A549 (cell line): Measurements from ENCODE around the gene PNKP. TPM values are rescaled to one million over a fixed set of nuclear protein-coding genes. Genes with fewer than 3 reads are reported as not detected.

Experiments
- ATAC-seq, 2 experiments: fragments of 200-7000 bp in 1 of 2; fragments of >200 bp in 1 of 2; cut with Nextera tagmentation in 1 of 2; cut with Tn5 transposase in 1 of 2; 3 replicates each; pipeline versions ENCODE4 v1.8.0 to v1.9.1; 2018 to 2020; ENCODE audit warnings: mild to moderate bottlenecking in 1 of 2, moderate library complexity in 1 of 2
- CTCF ChIA-PET: fragments of 300-600 bp; sonication (Branson Sonifier 250); formaldehyde crosslinking; extraction: SDS; loops from one replicate; lab custom pipeline; 2021; ENCODE audit warnings: antibody characterized with exemption, inconsistent platforms; lab: Yijun Ruan, JAX
- POLR2A ChIA-PET: fragments of 350-600 bp; formaldehyde crosslinking; extraction: SDS; loops from one replicate; lab custom pipeline; 2021; ENCODE audit warnings: antibody characterized with exemption, inconsistent platforms; lab: Yijun Ruan, JAX
- DNase-seq, 2 experiments: peaks; one replicate each; pipeline versions ENCODE4 v3.0.0 to v3.0.0-alpha.2; 2011 to 2016; ENCODE audit warnings: low read depth in 1 of 2, low spot score in 1 of 2
- FAIRE-seq: peaks from 2 replicates; lab custom pipeline; 2011; peaks lifted over from hg19 to GRCh38; lab: Jason Lieb, UNC
- H3K27ac ChIP-seq, 2 experiments: fragments of >200 bp; sonication (Bioruptor Twin); formaldehyde crosslinking; 3 replicates each; pipeline ENCODE4 v1.5.1; 2016 to 2017
- H3K4me1 ChIP-seq: fragments of >200 bp; sonication (Bioruptor Twin); formaldehyde crosslinking; 3 replicates; pipeline ENCODE4 v1.6.1; 2016
- H3K4me2 ChIP-seq: fragments of >200 bp; sonication (Bioruptor Twin); formaldehyde crosslinking; 3 replicates; pipeline ENCODE4 v1.6.1; 2016
- H3K4me3 ChIP-seq: fragments of >200 bp; sonication (Bioruptor Twin); formaldehyde crosslinking; 3 replicates; pipeline ENCODE4 v1.5.1; 2016
- H3K9me3 ChIP-seq: fragments of >200 bp; sonication (Bioruptor Twin); formaldehyde crosslinking; 3 replicates; pipeline ENCODE4 v1.6.1; 2016
- CBX8 ChIP-seq: fragments of 200-600 bp; sonication (generic); IDR thresholded peaks from 2 replicates; pipeline ENCODE4 v1.6.1; 2016
- CEBPB ChIP-seq, 2 experiments: fragments of >200 bp in 1 of 2; sonication (Bioruptor Twin) in 1 of 2; formaldehyde crosslinking in 1 of 2; IDR thresholded peaks; 2 replicates each; pipeline ENCODE4 v1.6.1; 2012 to 2016
- CTCF ChIP-seq: fragments of >200 bp; sonication (Bioruptor Twin); formaldehyde crosslinking; IDR thresholded peaks from 3 replicates; pipeline ENCODE4 v1.5.1; 2016
- EP300 ChIP-seq, 2 experiments: fragments of >200 bp; sonication (Bioruptor Twin); formaldehyde crosslinking; IDR thresholded peaks; 2 replicates in 1 of 2; 3 replicates in 1 of 2; pipeline ENCODE4 v1.6.1; 2016 to 2017
- ESRRA ChIP-seq: fragments of 150-350 bp; IDR thresholded peaks from 2 replicates; pipeline ENCODE4 v1.6.1; 2014; ENCODE audit warnings: mild to moderate bottlenecking, low read length, borderline replicate concordance
- FOSL2 ChIP-seq, 2 experiments: fragments of 450-650 bp in 1 of 2; fragments of >200 bp in 1 of 2; sonication (Bioruptor Twin) in 1 of 2; formaldehyde crosslinking; IDR thresholded peaks; 2 replicates each; pipeline versions ENCODE4 v1.5.0 to v1.6.1; 2016 to 2020; ENCODE audit warnings: mild to moderate bottlenecking in 1 of 2, moderate library complexity in 1 of 2
- HEYL ChIP-seq: fragments of 250-450 bp; sonication (Bioruptor Pico); IDR thresholded peaks from 2 replicates; pipeline ENCODE4 v1.8.0; 2021; ENCODE audit warnings: mild to moderate bottlenecking, moderate library complexity
- HOXA7 ChIP-seq: fragments of 250-450 bp; sonication (Bioruptor Pico); IDR thresholded peaks from 2 replicates; pipeline ENCODE4 v1.5.0; 2020; ENCODE audit warnings: mild to moderate bottlenecking, moderate library complexity
- HOXB13 ChIP-seq: fragments of 250-450 bp; sonication (Bioruptor Pico); IDR thresholded peaks from 2 replicates; pipeline ENCODE4 v1.5.0; 2020; ENCODE audit warnings: low read depth, mild to moderate bottlenecking, moderate library complexity
- HOXB5 ChIP-seq: fragments of 250-450 bp; sonication (Bioruptor Pico); IDR thresholded peaks from 2 replicates; pipeline ENCODE4 v1.5.0; 2020; ENCODE audit warnings: mild to moderate bottlenecking, moderate library complexity
- KDM1A ChIP-seq: fragments of 200-600 bp; sonication (generic); IDR thresholded peaks from 2 replicates; pipeline ENCODE4 v1.6.1; 2016; ENCODE audit warnings: low read depth, mild to moderate bottlenecking
- KDM5A ChIP-seq: fragments of 200-600 bp; sonication (generic); IDR thresholded peaks from 2 replicates; pipeline ENCODE4 v1.6.1; 2016; ENCODE audit warnings: antibody characterized with exemption, mild to moderate bottlenecking
- MAFK ChIP-seq: fragments of 450-650 bp; IDR thresholded peaks from 2 replicates; pipeline ENCODE4 v1.6.1; 2014; ENCODE audit not compliant: partially characterized antibody
- MYC ChIP-seq: IDR thresholded peaks from 2 replicates; pipeline ENCODE4 v1.6.1; 2012; ENCODE audit warnings: mild to moderate bottlenecking, inconsistent platforms, low read length, improper control_type of control experiment, borderline replicate concordance
- NPAS2 ChIP-seq: fragments of 250-450 bp; sonication (Bioruptor Pico); IDR thresholded peaks from 2 replicates; pipeline ENCODE4 v1.8.0; 2022; ENCODE audit warnings: mild to moderate bottlenecking, moderate library complexity, borderline replicate concordance
- RARB ChIP-seq: fragments of 250-450 bp; sonication (Bioruptor Pico); IDR thresholded peaks from 2 replicates; pipeline ENCODE4 v1.8.0; 2021; ENCODE audit warnings: mild to moderate bottlenecking, moderate library complexity
- RNF2 ChIP-seq: fragments of 200-600 bp; sonication (generic); IDR thresholded peaks from 2 replicates; pipeline ENCODE4 v1.6.1; 2016; ENCODE audit warnings: low read depth, mild to moderate bottlenecking, antibody characterized with exemption, moderate library complexity, borderline replicate concordance
- SREBF2 ChIP-seq: fragments of 450-650 bp; IDR thresholded peaks from 2 replicates; pipeline ENCODE4 v1.6.1; 2014; ENCODE audit warnings: mild to moderate bottlenecking, moderate library complexity
- TP53 ChIP-seq: fragments of 250-450 bp; sonication (Bioruptor Pico); IDR thresholded peaks from 2 replicates; pipeline ENCODE4 v1.5.0; 2021; ENCODE audit warnings: mild to moderate bottlenecking, moderate library complexity
- ZC3H11A ChIP-seq: fragments of 450-650 bp; IDR thresholded peaks from 2 replicates; pipeline ENCODE4 v1.6.1; 2014; ENCODE audit warnings: antibody characterized with exemption, mild to moderate bottlenecking
- ZNF302 ChIP-seq: fragments of 250-450 bp; sonication (Bioruptor Pico); IDR thresholded peaks from 2 replicates; pipeline ENCODE4 v1.9.0; 2021; ENCODE audit warnings: inconsistent platforms, mild to moderate bottlenecking, moderate library complexity
- ZSCAN20 ChIP-seq: fragments of 250-450 bp; sonication (Bioruptor Pico); IDR thresholded peaks from 2 replicates; pipeline ENCODE4 v1.8.0; 2022; ENCODE audit warnings: mild to moderate bottlenecking, moderate library complexity
- WGBS: methylation state at CpG from one replicate; pipeline ENCODE4 v1.1.6; 2017; ENCODE audit errors: missing lambda C conversion rate; 5-methylcytosine and 5-hydroxymethylcytosine counted together
- polyA plus RNA-seq, 4 experiments: library from polyadenylated mRNA; depleted of rRNA in 3 of 4; stranded (reverse); fragments of >200 nt; fragmentation: RNase III in 1 of 4; extraction: RNeasy Plus Mini Kit Qiagen cat#74134 plus additional on column Dnase treatment in 1 of 4; gene quantifications; 2 replicates in 3 of 4; 3 replicates in 1 of 4; pipeline ENCODE4 v1.2.3, GENCODE V29; 2011 to 2017

PNKP gene
- polyA plus RNA-seq, 2 of the 4 experiments (the other 2 are of a cell fraction) = 23.3 to 71.2 TPM

- TF ChIP-seq CEBPB (IDR thresholded peaks at IDR 0.05) (no peak), HOXB5 (CRISPR knock-in tag) (no peak), MAFK (no peak)
- TF ChIP-seq, all 56 proteins: peak for 0
These were observed 33.8 kb downstream of the PNKP start (continued) for GRCh38 chr19:49833599-49833998.

- FAIRE-seq = no peak
- no peak for DNase-seq
- ChIA-PET POLR2A (no interaction called here), CTCF (interaction anchor here (0.6 to 2.8 kb wide), 5 partner anchors 8 to 153 kb away, joined by 3 to 13 read pairs (median 4); no protein-coding TSS in a partner anchor)
- Histone ChIP-seq H3K4me1 (no peaks in the 10 kb centered on the region), H3K4me2 (no peak overlapping the region), H3K4me3 (no peak overlapping the region), H3K9me3 (no peaks in the 10 kb centered on the region)
- ATAC-seq = no peak
- TF ChIP-seq ZC3H11A = no peak
- TF ChIP-seq MAFK = no peak
- TF ChIP-seq FOSL2 (IDR thresholded peaks at IDR 0.05) = no peak
- TF ChIP-seq FOSL2 (CRISPR knock-in tag; IDR thresholded peaks at IDR 0.05) = no peak
- TF ChIP-seq ZNF302 (CRISPR knock-in tag) = no peak
- TF ChIP-seq HEYL (CRISPR knock-in tag) = no peak
- TF ChIP-seq ZSCAN20 (CRISPR knock-in tag) = no peak
- TF ChIP-seq MYC = no peak
- TF ChIP-seq EP300 (IDR thresholded peaks at IDR 0.05) = no peak
- no peak for TF ChIP-seq HOXB13 (CRISPR knock-in tag)
- TF ChIP-seq RNF2 = no peak
- TF ChIP-seq, all 56 proteins: peak for 0
- 83% methylated on average over 9 of the region's 9 CpGs for WGBS
- H3K27ac ChIP-seq = no peak overlapping the region
These were observed 34.8 kb downstream of the PNKP start for GRCh38 chr19:49832556-49832955.

GRCh38 chr19:49831592-49831991 is 35.8 kb downstream of the PNKP start:
- Histone ChIP-seq H3K4me3 (no peak overlapping the region), H3K27ac (no peak overlapping the region), H3K4me2 (no peak overlapping the region), H3K9me3 (no peaks in the 10 kb centered on the region), H3K4me1 (no peaks in the 10 kb centered on the region)
- FAIRE-seq = no peak
- ChIA-PET POLR2A (no interaction called here), CTCF (interaction anchor here (1.3 to 2.8 kb wide), 5 partner anchors 12 to 159 kb away, joined by 4 to 13 read pairs (median 4); partner anchors contain the start of gene PTOV1)
- DNase-seq = no peak
- TF ChIP-seq RARB (CRISPR knock-in tag) (no peak), ZSCAN20 (CRISPR knock-in tag) (no peak), HOXA7 (CRISPR knock-in tag) (no peak), HOXB5 (CRISPR knock-in tag) (no peak), KDM1A (no peak), CTCF (no peak), CBX8 (no peak), KDM5A (no peak), ESRRA (no peak), NPAS2 (CRISPR knock-in tag) (no peak), FOSL2 (IDR thresholded peaks at IDR 0.05) (no peak), FOSL2 (CRISPR knock-in tag; IDR thresholded peaks at IDR 0.05) (no peak), TP53 (CRISPR knock-in tag) (no peak), MAFK (no peak), SREBF2 (no peak)
- ATAC-seq = no peak
- WGBS = 88% methylated on average over 6 of the region's 8 CpGs
